ENCODE measurements around the gene DNAI7.

Gene DNAI7

GRCh38 chr12:25069224-25069623, 125.7 kb downstream of the DNAI7 start:
- no peak for TF ChIP-seq CTCF (conservative IDR thresholded peaks at IDR 0.05; ENCODE audit: control insufficient read depth, insufficient read depth, low read depth, low read length)
- no peak overlapping the region for H3K4me3 ChIP-seq (ENCODE audit: control insufficient read depth, low read depth, low read length)
- DNase-seq (ENCODE audit: low read depth) = no peak

- no peak for TF ChIP-seq CTCF (conservative IDR thresholded peaks at IDR 0.05; ENCODE audit: control insufficient read depth, insufficient read depth, low read depth, low read length)
- no peak overlapping the region for H3K4me3 ChIP-seq (ENCODE audit: control insufficient read depth, low read depth, low read length)
- no peak for DNase-seq (ENCODE audit: low read depth)
These were observed 129.9 kb downstream of the DNAI7 start for GRCh38 chr12:25065035-25065434.

GRCh38 chr12:25063873-25064628, 130.9 kb downstream of the DNAI7 start:
- TF ChIP-seq CTCF (conservative IDR thresholded peaks at IDR 0.05; ENCODE audit: control insufficient read depth, insufficient read depth, low read depth, low read length) = no peak
- no peak for DNase-seq (ENCODE audit: low read depth)
- H3K4me3 ChIP-seq (ENCODE audit: control insufficient read depth, low read depth, low read length) = no peak overlapping the region

GRCh38 chr12:25058658-25059058, 136.3 kb downstream of the DNAI7 start:
- no peak for TF ChIP-seq CTCF (conservative IDR thresholded peaks at IDR 0.05; ENCODE audit: control insufficient read depth, insufficient read depth, low read depth, low read length)
- H3K4me3 ChIP-seq (ENCODE audit: control insufficient read depth, low read depth, low read length) = no peak overlapping the region
- DNase-seq (ENCODE audit: low read depth) = no peak
